Astrocyte (in vitro differentiated cells and primary cell): ENCODE data around the gene GAS2L1.

Experiments used
- CTCF ChIP-seq: IDR thresholded peaks from 2 replicates; pipeline ENCODE4 v1.5.1; 2011; ENCODE audit warnings: low read depth, mild to moderate bottlenecking, inconsistent platforms, low read length, moderate library complexity; ENCODE audit not compliant: insufficient read depth
- EZH2 ChIP-seq: IDR thresholded peaks from 2 replicates; pipeline ENCODE4 v1.6.1; 2012; ENCODE audit warnings: mild to moderate bottlenecking, low read length, inconsistent platforms; ENCODE audit not compliant: insufficient read depth

- TF ChIP-seq CTCF (no peak), EZH2 (no peak)
These were observed 36.3 kb downstream of the GAS2L1 start for GRCh38 chr22:29342577-29343312.
